WTC11 (cell line): Measurements from ENCODE around the gene GRIFIN. TPM values are rescaled to one million over a fixed set of nuclear protein-coding genes. Genes with fewer than 3 reads are reported as not detected.

ENCODE experiments used
- ATAC-seq: fragments of 200-7000 bp; cut with Tn5 transposase; 2 replicates; pipeline ENCODE4 v1.10.0; 2021; ENCODE audit warnings: mild to moderate bottlenecking, moderate library complexity
- CTCF ChIA-PET: fragments of 300-600 bp; sonication (Branson Sonifier 250); formaldehyde crosslinking; loops from one replicate; lab custom pipeline; 2021; ENCODE audit warnings: antibody characterized with exemption; lab: Charles Lee
- POLR2A ChIA-PET: fragments of 350-600 bp; sonication (Branson Sonifier 250); formaldehyde crosslinking; loops from one replicate; lab custom pipeline; 2021; ENCODE audit warnings: antibody characterized with exemption; lab: Charles Lee
- DNase-seq: peaks from one replicate; pipeline ENCODE4 v3.0.0; 2021; ENCODE audit warnings: low spot score
- H3K27ac Mint-ChIP-seq: 2 replicates; pipeline ENCODE4 v1.8.0; 2021; ENCODE audit warnings: mixed read lengths
- H3K27me3 Mint-ChIP-seq: 2 replicates; pipeline ENCODE4 v1.8.0; 2021; ENCODE audit warnings: low read depth, mild to moderate bottlenecking, moderate library complexity, mixed read lengths
- H3K36me3 Mint-ChIP-seq: 2 replicates; pipeline ENCODE4 v1.8.0; 2021; ENCODE audit warnings: mixed read lengths
- H3K4me1 Mint-ChIP-seq: 2 replicates; pipeline ENCODE4 v1.8.0; 2022; ENCODE audit warnings: mixed read lengths
- H3K4me3 Mint-ChIP-seq: 2 replicates; pipeline ENCODE4 v1.8.0; 2021; ENCODE audit warnings: mild to moderate bottlenecking, moderate library complexity, mixed read lengths
- H3K9me3 Mint-ChIP-seq: 2 replicates; pipeline ENCODE4 v1.8.0; 2021; ENCODE audit warnings: mixed read lengths
- AFF4 ChIP-seq: sonication (generic); formaldehyde crosslinking; IDR thresholded peaks from 2 replicates; pipeline ENCODE4 v1.8.1; 2023; ENCODE audit warnings: mild to moderate bottlenecking, missing genetic modification reagents, borderline replicate concordance
- ERG ChIP-seq: fragments of 250-450 bp; sonication (Bioruptor Pico); IDR thresholded peaks from 2 replicates; pipeline ENCODE4 v1.8.0; 2021; ENCODE audit warnings: mild to moderate bottlenecking
- FOXK1 ChIP-seq: sonication (generic); formaldehyde crosslinking; IDR thresholded peaks from 2 replicates; pipeline ENCODE4 v1.8.0; 2022; ENCODE audit warnings: mild to moderate bottlenecking, moderate library complexity, missing genetic modification reagents
- FOXP1 ChIP-seq: sonication (generic); formaldehyde crosslinking; IDR thresholded peaks from 2 replicates; pipeline ENCODE4 v1.8.0; 2022; ENCODE audit warnings: missing genetic modification reagents, mild to moderate bottlenecking, moderate library complexity, borderline replicate concordance
- GTF2I ChIP-seq: fragments of 250-450 bp; sonication (Bioruptor Pico); conservative IDR thresholded peaks from 2 replicates; pipeline ENCODE4 v1.4.0; 2021; ENCODE audit warnings: mild to moderate bottlenecking
- MXD4 ChIP-seq: fragments of 250-450 bp; sonication (Bioruptor Pico); IDR thresholded peaks from 2 replicates; pipeline ENCODE4 v1.8.0; 2021; ENCODE audit warnings: mild to moderate bottlenecking, moderate library complexity, borderline replicate concordance
- NFATC4 ChIP-seq: fragments of 250-450 bp; sonication (Bioruptor Pico); IDR thresholded peaks from 2 replicates; pipeline ENCODE4 v1.9.0; 2021; ENCODE audit warnings: mild to moderate bottlenecking
- NFE2L1 ChIP-seq: sonication (generic); formaldehyde crosslinking; IDR thresholded peaks from 2 replicates; pipeline ENCODE4 v1.8.1; 2023; ENCODE audit warnings: missing genetic modification reagents
- SMAD3 ChIP-seq: sonication (generic); formaldehyde crosslinking; IDR thresholded peaks from 2 replicates; pipeline ENCODE4 v1.8.0; 2022; ENCODE audit warnings: missing genetic modification reagents, mild to moderate bottlenecking, borderline replicate concordance
- SMAD4 ChIP-seq: sonication (generic); formaldehyde crosslinking; IDR thresholded peaks from 2 replicates; pipeline ENCODE4 v1.8.0; 2022; ENCODE audit warnings: mild to moderate bottlenecking, missing genetic modification reagents
- TEAD4 ChIP-seq: sonication (generic); formaldehyde crosslinking; IDR thresholded peaks from 2 replicates; pipeline ENCODE4 v1.8.0; 2022; ENCODE audit warnings: mild to moderate bottlenecking, missing genetic modification reagents
- TP53 ChIP-seq: sonication (generic); formaldehyde crosslinking; IDR thresholded peaks from 2 replicates; pipeline ENCODE4 v1.8.1; 2023; ENCODE audit warnings: mild to moderate bottlenecking, missing genetic modification reagents
- USF1 ChIP-seq: sonication (generic); formaldehyde crosslinking; IDR thresholded peaks from 2 replicates; pipeline ENCODE4 v1.8.0; 2022; ENCODE audit warnings: mild to moderate bottlenecking, missing genetic modification reagents
- ZBTB43 ChIP-seq: sonication (generic); formaldehyde crosslinking; IDR thresholded peaks from 2 replicates; pipeline ENCODE4 v1.8.1; 2023; ENCODE audit warnings: mild to moderate bottlenecking, missing genetic modification reagents
- ZNF121 ChIP-seq: sonication (generic); formaldehyde crosslinking; IDR thresholded peaks from 2 replicates; pipeline ENCODE4 v1.8.0; 2023; ENCODE audit warnings: missing genetic modification reagents
- ZNF263 ChIP-seq: sonication (generic); formaldehyde crosslinking; IDR thresholded peaks from 2 replicates; pipeline ENCODE4 v1.8.1; 2022; ENCODE audit warnings: low read depth, mild to moderate bottlenecking, moderate library complexity, missing genetic modification reagents
- ZNF425 ChIP-seq: fragments of 250-450 bp; sonication (Bioruptor Pico); conservative IDR thresholded peaks from 2 replicates; pipeline ENCODE4 v1.9.0; 2021; ENCODE audit warnings: mild to moderate bottlenecking
- ZNF532 ChIP-seq: fragments of 250-450 bp; sonication (Bioruptor Pico); IDR thresholded peaks from 2 replicates; pipeline ENCODE4 v1.9.0; 2021; ENCODE audit warnings: mild to moderate bottlenecking, borderline replicate concordance
- total RNA-seq: library from RNA; stranded (reverse); gene quantifications from 3 replicates; pipeline ENCODE4 v1.2.3, GENCODE V29; 2021

The GRIFIN gene
- total RNA-seq, 1 experiment from 2014 or later = not detected

GRCh38 chr7:2497065-2497464, 20.9 kb upstream of the GRIFIN start (continued):
- no peak for TF ChIP-seq AFF4 (CRISPR knock-in tag)
- TF ChIP-seq TP53 (CRISPR knock-in tag) = no peak
- TF ChIP-seq, all 79 proteins: peak for 0

GRCh38 chr7:2496375-2496774, 20.2 kb upstream of the GRIFIN start:
- POLR2A ChIA-PET = no interaction called here
- no peaks in the 10 kb centered on the region; the same call in 1 of the 2 replicates for H3K27me3 Mint-ChIP-seq
- H3K27ac Mint-ChIP-seq = no peak overlapping the region
- H3K4me1 Mint-ChIP-seq = peaks cover 42% of the 10 kb centered on the region
- ATAC-seq (no peak), DNase-seq (no peak)
- no peak overlapping the region for H3K4me3 Mint-ChIP-seq
- H3K9me3 Mint-ChIP-seq = peaks cover 8% of the 10 kb centered on the region
- CTCF ChIA-PET = interaction anchor here (1.4 to 1.7 kb wide), 2 partner anchors 16 to 18 kb away, joined by 3 to 6 read pairs; no protein-coding TSS in a partner anchor
- no peaks in the 10 kb centered on the region for H3K36me3 Mint-ChIP-seq
- no peak for TF ChIP-seq NFE2L1
- no peak for TF ChIP-seq ZNF263 (CRISPR knock-in tag)
- TF ChIP-seq MXD4 (CRISPR knock-in tag) = no peak
- TF ChIP-seq ZBTB43 (CRISPR knock-in tag) = no peak
- no peak for TF ChIP-seq FOXK1 (CRISPR knock-in tag)
- TF ChIP-seq ERG (CRISPR knock-in tag) = 0 out of 2 replicates have a peak, but pooled peaks have one; percentile 15
- no peak for TF ChIP-seq NFATC4 (CRISPR knock-in tag)
- TF ChIP-seq SMAD4 (CRISPR knock-in tag) = no peak
- 0 out of 2 replicates have a peak, but pooled peaks have one; percentile 62 for TF ChIP-seq SMAD3 (CRISPR knock-in tag)
- peak; percentile 61; the same call in 1 of the 2 replicates for TF ChIP-seq FOXP1 (CRISPR knock-in tag)
- TF ChIP-seq USF1 = no peak
- no peak for TF ChIP-seq AFF4 (CRISPR knock-in tag)
- TF ChIP-seq ZNF425 (CRISPR knock-in tag) = no peak
- TF ChIP-seq TEAD4 = no peak
- peak; percentile 30; the same call in 1 of the 2 replicates for TF ChIP-seq ZNF121 (CRISPR knock-in tag)
- no peak for TF ChIP-seq ZNF532 (CRISPR knock-in tag)
- TF ChIP-seq GTF2I (CRISPR knock-in tag) = peak; percentile 97
